ENCODE measurements around the gene TSKU.
"Not testable (repeated sequence)": the region's sequence is repeated elsewhere in the genome, so short reads cannot be mapped to it uniquely, and the experiment has no call there.

The TSKU gene

GRCh38 chr11:76788661-76789442, 5.7 kb downstream of the TSKU start:
- DNase-seq (ENCODE audit: low read depth in 2 of 2), result no peak

GRCh38 chr11:76789443-76789719, 6.2 kb downstream of the TSKU start:
- DNase-seq (ENCODE audit: low read depth in 2 of 2), result no peak

GRCh38 chr11:76790251-76790650, 7.1 kb downstream of the TSKU start:
- DNase-seq (ENCODE audit: low read depth in 2 of 2), result no peak

- not testable (repeated sequence) for DNase-seq (ENCODE audit: low read depth in 2 of 2)
These were observed 8.0 kb downstream of the TSKU start for GRCh38 chr11:76791002-76791770.

- DNase-seq (ENCODE audit: low read depth in 2 of 2), result no peak
These were observed 8.7 kb downstream of the TSKU start for GRCh38 chr11:76791861-76792260.

- no peak for DNase-seq (ENCODE audit: low read depth in 2 of 2)
These were observed 9.5 kb downstream of the TSKU start for GRCh38 chr11:76792505-76793264.

- no peak for DNase-seq (ENCODE audit: low read depth in 2 of 2)
These were observed 10.5 kb downstream of the TSKU start for GRCh38 chr11:76793391-76794291.

- no peak for DNase-seq (ENCODE audit: low read depth in 2 of 2)
These were observed 11.5 kb downstream of the TSKU start for GRCh38 chr11:76794371-76795289.

- no peak for DNase-seq (ENCODE audit: low read depth in 2 of 2)
These were observed 12.3 kb downstream of the TSKU start for GRCh38 chr11:76795290-76795935.

- no peak for DNase-seq (ENCODE audit: low read depth in 2 of 2)
These were observed 12.8 kb downstream of the TSKU start for GRCh38 chr11:76795936-76796441.

GRCh38 chr11:76796511-76797198, 13.5 kb downstream of the TSKU start:
- DNase-seq (ENCODE audit: low read depth in 2 of 2), result no peak

GRCh38 chr11:76797341-76798201, 14.4 kb downstream of the TSKU start:
- no peak for DNase-seq (ENCODE audit: low read depth in 2 of 2)

GRCh38 chr11:76798202-76798581, 15.0 kb downstream of the TSKU start:
- no peak for DNase-seq (ENCODE audit: low read depth in 2 of 2)

GRCh38 chr11:76798671-76799065, 15.5 kb downstream of the TSKU start:
- DNase-seq (ENCODE audit: low read depth in 2 of 2), result no peak

GRCh38 chr11:76799066-76799804, 16.1 kb downstream of the TSKU start:
- peak; percentile 63 to 68 for DNase-seq (ENCODE audit: low read depth in 2 of 2)

GRCh38 chr11:76800466-76801200, 17.5 kb downstream of the TSKU start:
- DNase-seq (ENCODE audit: low read depth in 2 of 2), result no peak

GRCh38 chr11:76801225-76801624, 18.1 kb downstream of the TSKU start:
- no peak for DNase-seq (ENCODE audit: low read depth in 2 of 2)

All from stimulated activated CD4-positive, alpha-beta T cell treated with anti-CD3 and anti-CD28 coated beads, Interleukin-4, amount 100 ng/mL, for 48 hours (primary cell).